ENCODE measurements around the gene RSU1. TPM values are rescaled to one million over a fixed set of nuclear protein-coding genes. Genes with fewer than 3 reads are reported as not detected.

RSU1 gene
- total and polyA plus RNA-seq, 10 of the 15 experiments (the other 5 are each of a cell fraction or from before 2014, with no cell fraction given) = 49.2 to 139 (median 81.3) TPM

DNA sequence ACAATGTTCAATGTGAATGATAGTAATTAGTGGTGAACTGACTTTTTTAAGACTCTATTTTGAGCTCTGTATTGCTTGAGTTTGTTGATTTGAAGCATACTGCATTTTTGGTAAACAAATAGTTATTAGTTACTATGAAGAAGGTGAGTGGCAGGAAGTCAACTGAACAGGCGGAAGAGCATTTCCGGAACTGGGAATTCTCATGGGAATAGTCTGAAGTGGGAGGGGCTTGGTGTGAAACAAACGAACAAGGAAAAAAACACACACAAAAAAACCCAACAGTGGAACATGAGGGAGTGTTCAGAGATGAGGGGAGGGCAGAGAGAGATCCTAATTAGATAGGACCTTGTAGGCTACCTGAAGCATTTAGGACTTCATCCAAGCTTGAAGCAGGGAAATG, 251.6 kb downstream of the RSU1 start:
- H2AFZ ChIP-seq (ENCODE audit: control insufficient read depth, low read depth, low read length) = no peak overlapping the region; the same call in none of the 2 replicates
- no peaks in the 10 kb centered on the region for H3K36me3 ChIP-seq (ENCODE audit: control insufficient read depth in 2 of 2, insufficient read depth in 2 of 2, low read length in 1 of 2)
- no peaks in the 10 kb centered on the region for H3K79me2 ChIP-seq (ENCODE audit: control insufficient read depth, insufficient read depth, low read length)
- H4K20me1 ChIP-seq (ENCODE audit: control insufficient read depth, insufficient read depth) = no peaks in the 10 kb centered on the region
- no peak overlapping the region for H3K4me3 ChIP-seq
- 26% methylated on average over 3 of the region's 3 CpGs for WGBS (ENCODE audit: insufficient coverage, insufficient replicate concordance, low lambda C conversion rate, missing lambda C conversion rate)
- RAD21 ChIA-PET (ENCODE audit: unreplicated experiment) = no interaction called here
- no peaks in the 10 kb centered on the region for H3K27me3 ChIP-seq (replicated peaks in 1 of 2; ENCODE audit: control insufficient read depth in 2 of 2, insufficient read depth in 2 of 2, low read length in 1 of 2)
- intact Hi-C loops (cut with micrococcal nuclease; ENCODE audit: unreplicated experiment) = no loop called here
- POLR2A ChIA-PET = no interaction called here
- H3K27ac ChIP-seq (ENCODE audit: control insufficient read depth, insufficient read depth) = no peak overlapping the region
- CTCF ChIA-PET = no interaction called here
- H3K4me1 ChIP-seq (ENCODE audit: control insufficient read depth, insufficient read depth, low read length) = peaks cover 8% of the 10 kb centered on the region; the same call in 1 of the 2 replicates
- in situ Hi-C loops (cut with MboI) = no loop called here
- SMC1A ChIA-PET (ENCODE audit: uncharacterized antibody, unreplicated experiment) = interaction anchor here (1.3 kb wide), 1 partner anchor 21 kb away, joined by 6 read pairs; no protein-coding TSS in a partner anchor
- FAIRE-seq = no peak
- BruUV-seq (replicated peaks) = no TSS peak
- no peak overlapping the region for H3K9ac ChIP-seq (ENCODE audit: control insufficient read depth, insufficient read depth, low read length)
- TF ChIP-seq SPI1 (IDR thresholded peaks at IDR 0.05; ENCODE audit: borderline replicate concordance, insufficient read depth, low read depth, low read length) (no peak), NR2C1 (IDR thresholded peaks at IDR 0.05) (no peak)
- H3K4me2 ChIP-seq (ENCODE audit: control insufficient read depth, insufficient read depth) = no peak overlapping the region
- no peak for DNase-seq (ENCODE audit: low read depth, low spot score)
- H3K9me3 ChIP-seq (replicated peaks; ENCODE audit: control insufficient read depth, insufficient read depth, low read length) = no peaks in the 10 kb centered on the region
- ATAC-seq = no peak

DNA sequence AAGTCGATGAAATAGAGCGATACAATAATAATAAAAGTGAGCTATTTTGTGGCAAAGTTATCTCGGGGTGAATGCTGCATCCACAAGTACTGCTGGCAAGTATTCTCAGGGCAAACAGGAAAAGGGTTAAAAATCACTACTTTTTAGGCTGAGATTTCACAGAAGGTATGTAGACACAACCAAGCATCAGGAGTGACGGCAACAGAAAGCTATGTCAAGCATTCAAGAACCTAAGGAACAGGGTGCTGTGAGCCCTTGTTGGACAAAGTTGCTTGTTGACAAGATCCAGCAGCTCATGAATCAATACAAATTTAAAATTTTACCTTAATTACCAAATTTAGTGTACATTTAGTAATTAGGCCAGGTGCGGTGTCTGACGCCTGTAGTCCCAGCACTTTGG, 254.3 kb downstream of the RSU1 start:
- ChIA-PET CTCF (no interaction called here), SMC1A (ENCODE audit: uncharacterized antibody, unreplicated experiment) (no interaction called here), POLR2A (interaction anchor here (0.6 kb wide), 1 partner anchor 352 kb away, joined by 5 read pairs; no protein-coding TSS in a partner anchor), RAD21 (ENCODE audit: unreplicated experiment) (no interaction called here)
- H3K4me2 ChIP-seq (ENCODE audit: control insufficient read depth, insufficient read depth) = no peak overlapping the region
- H3K9me3 ChIP-seq (replicated peaks; ENCODE audit: control insufficient read depth, insufficient read depth, low read length) = no peaks in the 10 kb centered on the region
- H3K4me3 ChIP-seq = no peak overlapping the region
- ATAC-seq (no peak), FAIRE-seq (no peak), DNase-seq (ENCODE audit: low read depth, low spot score) (no peak)
- in situ Hi-C loops (cut with MboI) (no loop called here), intact Hi-C loops (cut with micrococcal nuclease; ENCODE audit: unreplicated experiment) (no loop called here)
- no peak overlapping the region for H3K9ac ChIP-seq (ENCODE audit: control insufficient read depth, insufficient read depth, low read length)
- H3K4me1 ChIP-seq (ENCODE audit: control insufficient read depth, insufficient read depth, low read length) = peaks cover 8% of the 10 kb centered on the region; the same call in 1 of the 2 replicates
- H3K27me3 ChIP-seq (replicated peaks in 1 of 2; ENCODE audit: control insufficient read depth in 2 of 2, insufficient read depth in 2 of 2, low read length in 1 of 2) = no peaks in the 10 kb centered on the region
- H4K20me1 ChIP-seq (ENCODE audit: control insufficient read depth, insufficient read depth) = no peaks in the 10 kb centered on the region
- H3K36me3 ChIP-seq (ENCODE audit: control insufficient read depth in 2 of 2, insufficient read depth in 2 of 2, low read length in 1 of 2) = no peaks in the 10 kb centered on the region
- 91% methylated on average over 6 of the region's 6 CpGs for WGBS (ENCODE audit: insufficient coverage, insufficient replicate concordance, low lambda C conversion rate, missing lambda C conversion rate)
- H2AFZ ChIP-seq (ENCODE audit: control insufficient read depth, low read depth, low read length) = no peak overlapping the region
- TF ChIP-seq BRCA1 (IDR thresholded peaks at IDR 0.05; ENCODE audit: low read depth, low read length) = no peak
- TF ChIP-seq, protein P1, sequence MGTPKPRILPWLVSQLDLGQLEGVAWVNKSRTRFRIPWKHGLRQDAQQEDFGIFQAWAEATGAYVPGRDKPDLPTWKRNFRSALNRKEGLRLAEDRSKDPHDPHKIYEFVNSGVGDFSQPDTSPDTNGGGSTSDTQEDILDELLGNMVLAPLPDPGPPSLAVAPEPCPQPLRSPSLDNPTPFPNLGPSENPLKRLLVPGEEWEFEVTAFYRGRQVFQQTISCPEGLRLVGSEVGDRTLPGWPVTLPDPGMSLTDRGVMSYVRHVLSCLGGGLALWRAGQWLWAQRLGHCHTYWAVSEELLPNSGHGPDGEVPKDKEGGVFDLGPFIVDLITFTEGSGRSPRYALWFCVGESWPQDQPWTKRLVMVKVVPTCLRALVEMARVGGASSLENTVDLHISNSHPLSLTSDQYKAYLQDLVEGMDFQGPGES (IDR thresholded peaks at IDR 0.05) = no peak
- no peak for TF ChIP-seq ESRRA (IDR thresholded peaks at IDR 0.05; ENCODE audit: low read length)
- no peak for TF ChIP-seq ATF7 (IDR thresholded peaks at IDR 0.05; ENCODE audit: low read depth)
- TF ChIP-seq, protein P2, sequence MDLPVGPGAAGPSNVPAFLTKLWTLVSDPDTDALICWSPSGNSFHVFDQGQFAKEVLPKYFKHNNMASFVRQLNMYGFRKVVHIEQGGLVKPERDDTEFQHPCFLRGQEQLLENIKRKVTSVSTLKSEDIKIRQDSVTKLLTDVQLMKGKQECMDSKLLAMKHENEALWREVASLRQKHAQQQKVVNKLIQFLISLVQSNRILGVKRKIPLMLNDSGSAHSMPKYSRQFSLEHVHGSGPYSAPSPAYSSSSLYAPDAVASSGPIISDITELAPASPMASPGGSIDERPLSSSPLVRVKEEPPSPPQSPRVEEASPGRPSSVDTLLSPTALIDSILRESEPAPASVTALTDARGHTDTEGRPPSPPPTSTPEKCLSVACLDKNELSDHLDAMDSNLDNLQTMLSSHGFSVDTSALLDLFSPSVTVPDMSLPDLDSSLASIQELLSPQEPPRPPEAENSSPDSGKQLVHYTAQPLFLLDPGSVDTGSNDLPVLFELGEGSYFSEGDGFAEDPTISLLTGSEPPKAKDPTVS (IDR thresholded peaks at IDR 0.05; ENCODE audit: low read depth, low read length) = no peak
- TF ChIP-seq RUNX3 (IDR thresholded peaks at IDR 0.05; ENCODE audit: low read length) = no peak
- TF ChIP-seq BMI1 (IDR thresholded peaks at IDR 0.05; ENCODE audit: borderline replicate concordance) = no peak
- TF ChIP-seq ZNF207 (IDR thresholded peaks at IDR 0.05; ENCODE audit: borderline replicate concordance) = no peak
- no peak for TF ChIP-seq FOS (IDR thresholded peaks at IDR 0.05; ENCODE audit: borderline replicate concordance, extremely low read depth, insufficient read length)
- TF ChIP-seq NFYB (IDR thresholded peaks at IDR 0.05; ENCODE audit: insufficient read depth, low read depth, low read length) = no peak
- no peak for TF ChIP-seq SUZ12 (IDR thresholded peaks at IDR 0.05; ENCODE audit: unreplicated experiment)
- TF ChIP-seq MXI1 (IDR thresholded peaks at IDR 0.05; ENCODE audit: low read depth, low read length) = no peak
- TF ChIP-seq YY1 (IDR thresholded peaks at IDR 0.05; ENCODE audit: low read depth, low read length) = no peak
- H3K27ac ChIP-seq (ENCODE audit: control insufficient read depth, insufficient read depth) = no peak overlapping the region
- H3K79me2 ChIP-seq (ENCODE audit: control insufficient read depth, insufficient read depth, low read length) = no peaks in the 10 kb centered on the region
- BruUV-seq (replicated peaks) = no TSS peak
